ENCODE measurements around the gene AMOTL2. TPM values are rescaled to one million over a fixed set of nuclear protein-coding genes. Genes with fewer than 3 reads are reported as not detected.

The AMOTL2 gene
- total and polyA plus RNA-seq, 4 donors = 4.2 to 16.7 (median 9.4) TPM

DNA sequence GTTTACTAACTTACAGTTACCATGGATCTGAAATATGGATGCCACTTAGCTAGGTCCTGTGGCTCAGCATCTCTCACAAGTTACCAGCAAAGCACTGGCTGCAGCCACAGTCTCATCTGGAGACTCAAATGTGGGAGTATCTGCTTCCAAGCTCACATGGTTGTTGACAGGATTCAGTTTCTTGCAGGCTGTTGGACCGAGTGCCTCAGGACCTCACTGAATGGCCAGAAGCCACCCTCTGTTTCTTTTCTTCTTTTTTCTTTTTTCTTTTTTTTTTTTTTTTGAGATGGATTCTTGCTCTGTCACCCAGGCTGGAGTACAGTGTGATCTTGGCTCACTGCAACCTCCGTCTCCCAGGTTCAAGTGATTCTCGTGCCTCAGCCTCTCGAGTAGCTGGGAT lies 20.1 kb upstream of the AMOTL2 start:
- Histone ChIP-seq H3K27ac (ENCODE audit: low read depth in 1 of 2, low read length in 2 of 2) (no peak overlapping the region), H3K9ac (ENCODE audit: low read depth in 1 of 2, low read length in 2 of 2) (no peak overlapping the region), H3K27me3 (ENCODE audit: control insufficient read depth in 4 of 4, insufficient read depth in 4 of 4, low read length in 3 of 4) (peaks cover 0 to 7% (median 0%) of the 10 kb centered on the region in 4 donors), H3K9me3 (ENCODE audit: control insufficient read depth in 4 of 4, low read length in 3 of 4) (no peaks in the 10 kb centered on the region), H3K36me3 (ENCODE audit: control insufficient read depth in 4 of 4, insufficient read depth in 3 of 4, low read depth in 1 of 4, low read length in 3 of 4) (no peaks in the 10 kb centered on the region), H3K4me3 (ENCODE audit: low read depth in 1 of 3, low read length in 3 of 3) (no peak overlapping the region), H3K4me1 (ENCODE audit: control insufficient read depth in 4 of 4, insufficient read depth in 4 of 4, low read length in 3 of 4) (no peaks in the 10 kb centered on the region)
- TF ChIP-seq RAD21 (IDR thresholded peaks at IDR 0.05) = no peak
- TF ChIP-seq, protein P1, sequence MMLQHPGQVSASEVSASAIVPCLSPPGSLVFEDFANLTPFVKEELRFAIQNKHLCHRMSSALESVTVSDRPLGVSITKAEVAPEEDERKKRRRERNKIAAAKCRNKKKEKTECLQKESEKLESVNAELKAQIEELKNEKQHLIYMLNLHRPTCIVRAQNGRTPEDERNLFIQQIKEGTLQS (IDR thresholded peaks at IDR 0.05) = no peak
- TF ChIP-seq JUND (IDR thresholded peaks at IDR 0.05) = no peak
- TF ChIP-seq, protein P2, sequence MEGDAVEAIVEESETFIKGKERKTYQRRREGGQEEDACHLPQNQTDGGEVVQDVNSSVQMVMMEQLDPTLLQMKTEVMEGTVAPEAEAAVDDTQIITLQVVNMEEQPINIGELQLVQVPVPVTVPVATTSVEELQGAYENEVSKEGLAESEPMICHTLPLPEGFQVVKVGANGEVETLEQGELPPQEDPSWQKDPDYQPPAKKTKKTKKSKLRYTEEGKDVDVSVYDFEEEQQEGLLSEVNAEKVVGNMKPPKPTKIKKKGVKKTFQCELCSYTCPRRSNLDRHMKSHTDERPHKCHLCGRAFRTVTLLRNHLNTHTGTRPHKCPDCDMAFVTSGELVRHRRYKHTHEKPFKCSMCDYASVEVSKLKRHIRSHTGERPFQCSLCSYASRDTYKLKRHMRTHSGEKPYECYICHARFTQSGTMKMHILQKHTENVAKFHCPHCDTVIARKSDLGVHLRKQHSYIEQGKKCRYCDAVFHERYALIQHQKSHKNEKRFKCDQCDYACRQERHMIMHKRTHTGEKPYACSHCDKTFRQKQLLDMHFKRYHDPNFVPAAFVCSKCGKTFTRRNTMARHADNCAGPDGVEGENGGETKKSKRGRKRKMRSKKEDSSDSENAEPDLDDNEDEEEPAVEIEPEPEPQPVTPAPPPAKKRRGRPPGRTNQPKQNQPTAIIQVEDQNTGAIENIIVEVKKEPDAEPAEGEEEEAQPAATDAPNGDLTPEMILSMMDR (IDR thresholded peaks at IDR 0.05; ENCODE audit: low read depth, low read length, missing input control) = no peak
- TF ChIP-seq, protein P3, sequence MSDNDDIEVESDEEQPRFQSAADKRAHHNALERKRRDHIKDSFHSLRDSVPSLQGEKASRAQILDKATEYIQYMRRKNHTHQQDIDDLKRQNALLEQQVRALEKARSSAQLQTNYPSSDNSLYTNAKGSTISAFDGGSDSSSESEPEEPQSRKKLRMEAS (IDR thresholded peaks at IDR 0.05) = no peak
- no peak for TF ChIP-seq FOXA1 (IDR thresholded peaks at IDR 0.05)
- TF ChIP-seq GABPA (IDR thresholded peaks at IDR 0.05 in 1 of 2, conservative IDR thresholded peaks at IDR 0.05 in 1 of 2) = no peak
- TF ChIP-seq FOXA2 (IDR thresholded peaks at IDR 0.05) = no peak
- TF ChIP-seq NR2F2 (IDR thresholded peaks at IDR 0.05) = no peak
- TF ChIP-seq, protein P4, sequence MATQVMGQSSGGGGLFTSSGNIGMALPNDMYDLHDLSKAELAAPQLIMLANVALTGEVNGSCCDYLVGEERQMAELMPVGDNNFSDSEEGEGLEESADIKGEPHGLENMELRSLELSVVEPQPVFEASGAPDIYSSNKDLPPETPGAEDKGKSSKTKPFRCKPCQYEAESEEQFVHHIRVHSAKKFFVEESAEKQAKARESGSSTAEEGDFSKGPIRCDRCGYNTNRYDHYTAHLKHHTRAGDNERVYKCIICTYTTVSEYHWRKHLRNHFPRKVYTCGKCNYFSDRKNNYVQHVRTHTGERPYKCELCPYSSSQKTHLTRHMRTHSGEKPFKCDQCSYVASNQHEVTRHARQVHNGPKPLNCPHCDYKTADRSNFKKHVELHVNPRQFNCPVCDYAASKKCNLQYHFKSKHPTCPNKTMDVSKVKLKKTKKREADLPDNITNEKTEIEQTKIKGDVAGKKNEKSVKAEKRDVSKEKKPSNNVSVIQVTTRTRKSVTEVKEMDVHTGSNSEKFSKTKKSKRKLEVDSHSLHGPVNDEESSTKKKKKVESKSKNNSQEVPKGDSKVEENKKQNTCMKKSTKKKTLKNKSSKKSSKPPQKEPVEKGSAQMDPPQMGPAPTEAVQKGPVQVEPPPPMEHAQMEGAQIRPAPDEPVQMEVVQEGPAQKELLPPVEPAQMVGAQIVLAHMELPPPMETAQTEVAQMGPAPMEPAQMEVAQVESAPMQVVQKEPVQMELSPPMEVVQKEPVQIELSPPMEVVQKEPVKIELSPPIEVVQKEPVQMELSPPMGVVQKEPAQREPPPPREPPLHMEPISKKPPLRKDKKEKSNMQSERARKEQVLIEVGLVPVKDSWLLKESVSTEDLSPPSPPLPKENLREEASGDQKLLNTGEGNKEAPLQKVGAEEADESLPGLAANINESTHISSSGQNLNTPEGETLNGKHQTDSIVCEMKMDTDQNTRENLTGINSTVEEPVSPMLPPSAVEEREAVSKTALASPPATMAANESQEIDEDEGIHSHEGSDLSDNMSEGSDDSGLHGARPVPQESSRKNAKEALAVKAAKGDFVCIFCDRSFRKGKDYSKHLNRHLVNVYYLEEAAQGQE (IDR thresholded peaks at IDR 0.05) = no peak
- TF ChIP-seq HNF4A (conservative IDR thresholded peaks at IDR 0.05) = no peak
- no peak for TF ChIP-seq EGR1 (IDR thresholded peaks at IDR 0.05; ENCODE audit: low read depth in 2 of 2)
- no peak for TF ChIP-seq RXRA (IDR thresholded peaks at IDR 0.05)
- TF ChIP-seq YY1 (IDR thresholded peaks at IDR 0.05) = no peak
- TF ChIP-seq SP1 (IDR thresholded peaks at IDR 0.05) = no peak
- no peak for TF ChIP-seq TAF1 (conservative IDR thresholded peaks at IDR 0.05)
- no peak for TF ChIP-seq HNF4G (IDR thresholded peaks at IDR 0.05)
- TF ChIP-seq, protein P5, sequence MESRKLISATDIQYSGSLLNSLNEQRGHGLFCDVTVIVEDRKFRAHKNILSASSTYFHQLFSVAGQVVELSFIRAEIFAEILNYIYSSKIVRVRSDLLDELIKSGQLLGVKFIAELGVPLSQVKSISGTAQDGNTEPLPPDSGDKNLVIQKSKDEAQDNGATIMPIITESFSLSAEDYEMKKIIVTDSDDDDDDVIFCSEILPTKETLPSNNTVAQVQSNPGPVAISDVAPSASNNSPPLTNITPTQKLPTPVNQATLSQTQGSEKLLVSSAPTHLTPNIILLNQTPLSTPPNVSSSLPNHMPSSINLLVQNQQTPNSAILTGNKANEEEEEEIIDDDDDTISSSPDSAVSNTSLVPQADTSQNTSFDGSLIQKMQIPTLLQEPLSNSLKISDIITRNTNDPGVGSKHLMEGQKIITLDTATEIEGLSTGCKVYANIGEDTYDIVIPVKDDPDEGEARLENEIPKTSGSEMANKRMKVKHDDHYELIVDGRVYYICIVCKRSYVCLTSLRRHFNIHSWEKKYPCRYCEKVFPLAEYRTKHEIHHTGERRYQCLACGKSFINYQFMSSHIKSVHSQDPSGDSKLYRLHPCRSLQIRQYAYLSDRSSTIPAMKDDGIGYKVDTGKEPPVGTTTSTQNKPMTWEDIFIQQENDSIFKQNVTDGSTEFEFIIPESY (IDR thresholded peaks at IDR 0.05) = no peak
- WGBS = 86% methylated on average over 4 of the region's 4 CpGs
- no peak for DNase-seq (ENCODE audit: low spot score)
